GM23338 (cell line): Measurements from ENCODE around the gene CACNB4. TPM values are rescaled to one million over a fixed set of nuclear protein-coding genes. Genes with fewer than 3 reads are reported as not detected.

Experiments used
- ATAC-seq: fragments of 200-7000 bp; cut with Tn5 transposase; 3 replicates; pipeline ENCODE4 v1.9.1; 2020
- DNase-seq: peaks from one replicate; pipeline ENCODE4 v3.0.0-alpha.2; 2015; ENCODE audit warnings: low spot score
- H2AFZ ChIP-seq: fragments of 200-600 bp; sonication (generic); 2 replicates; pipeline ENCODE4 v1.8.0; 2016; ENCODE audit warnings: antibody characterized with exemption, mild to moderate bottlenecking, moderate library complexity
- H3F3A ChIP-seq: fragments of 200-600 bp; sonication (generic); replicated peaks from 2 replicates; pipeline ENCODE4 v1.8.0; 2017; ENCODE audit warnings: antibody characterized with exemption, mixed run types, low read depth
- H3K27ac ChIP-seq: fragments of 200-600 bp; sonication (generic); 2 replicates; pipeline ENCODE4 v1.6.1; 2016; ENCODE audit warnings: low read depth
- H3K27me3 ChIP-seq: fragments of 200-600 bp; sonication (generic); 2 replicates; pipeline ENCODE4 v1.8.0; 2016; ENCODE audit warnings: mild to moderate bottlenecking, mixed run types, moderate library complexity; ENCODE audit not compliant: insufficient read depth
- H3K36me3 ChIP-seq: fragments of 200-600 bp; sonication (generic); 2 replicates; pipeline ENCODE4 v1.8.0; 2016; ENCODE audit warnings: mild to moderate bottlenecking; ENCODE audit not compliant: insufficient read depth
- H3K4me1 ChIP-seq: fragments of 200-600 bp; sonication (generic); 2 replicates; pipeline ENCODE4 v1.8.0; 2016; ENCODE audit warnings: mild to moderate bottlenecking, moderate library complexity; ENCODE audit not compliant: insufficient read depth
- H3K4me2 ChIP-seq: fragments of 200-600 bp; sonication (generic); 2 replicates; pipeline ENCODE4 v1.7.1; 2017; ENCODE audit warnings: mixed run types
- H3K4me3 ChIP-seq: fragments of 200-600 bp; sonication (generic); 2 replicates; pipeline ENCODE4 v1.6.1; 2016; ENCODE audit warnings: mixed run types
- H3K79me2 ChIP-seq: fragments of 200-600 bp; sonication (generic); replicated peaks from 2 replicates; pipeline ENCODE4 v1.8.0; 2017; ENCODE audit warnings: mild to moderate bottlenecking; ENCODE audit not compliant: insufficient read depth
- H3K9me2 ChIP-seq: fragments of 200-600 bp; sonication (generic); 2 replicates; pipeline ENCODE4 v1.8.0; 2017; ENCODE audit not compliant: insufficient read depth
- H4K20me1 ChIP-seq: fragments of 200-600 bp; sonication (generic); replicated peaks from 2 replicates; pipeline ENCODE4 v1.8.0; 2017; ENCODE audit warnings: mild to moderate bottlenecking; ENCODE audit not compliant: insufficient read depth
- H3K27ac Mint-ChIP-seq: 2 replicates; pipeline ENCODE4 v1.8.0; 2020; ENCODE audit warnings: inconsistent platforms, mild to moderate bottlenecking, moderate library complexity, mixed read lengths
- H3K27me3 Mint-ChIP-seq: 3 replicates; pipeline ENCODE4 v1.8.0; 2022; ENCODE audit warnings: low read depth, mild to moderate bottlenecking, moderate library complexity, mixed read lengths, inconsistent platforms; ENCODE audit not compliant: insufficient read depth, poor library complexity
- H3K36me3 Mint-ChIP-seq: 3 replicates; pipeline ENCODE4 v1.8.0; 2021; ENCODE audit warnings: low read depth, mild to moderate bottlenecking, inconsistent platforms, moderate library complexity, mixed read lengths
- H3K4me1 Mint-ChIP-seq: 3 replicates; pipeline ENCODE4 v1.8.0; 2020; ENCODE audit warnings: mild to moderate bottlenecking, inconsistent platforms, mixed read lengths
- H3K4me3 Mint-ChIP-seq: 3 replicates; pipeline ENCODE4 v1.8.0; 2021; ENCODE audit warnings: moderate library complexity, mild to moderate bottlenecking, inconsistent platforms, mixed read lengths
- H3K9me3 Mint-ChIP-seq: 3 replicates; pipeline ENCODE4 v1.8.0; 2020; ENCODE audit warnings: moderate library complexity, mild to moderate bottlenecking, inconsistent platforms, mixed read lengths
- CREB1 ChIP-seq: fragments of 250-450 bp; sonication (Bioruptor Pico); IDR thresholded peaks from 2 replicates; pipeline ENCODE4 v1.5.0; 2020; ENCODE audit warnings: low read depth, mild to moderate bottlenecking, moderate library complexity
- EZH2phosphoT487 ChIP-seq: fragments of 200-600 bp; sonication (generic); IDR thresholded peaks from one replicate; pipeline ENCODE4 v1.8.1; 2018; ENCODE audit warnings: antibody characterized with exemption; ENCODE audit not compliant: unreplicated experiment
- JUNB ChIP-seq: IDR thresholded peaks from one replicate; pipeline ENCODE4 v1.6.1; 2016; ENCODE audit warnings: antibody characterized with exemption; ENCODE audit not compliant: unreplicated experiment
- NANOG ChIP-seq: IDR thresholded peaks from 2 replicates; pipeline ENCODE4 v1.6.1; 2016; ENCODE audit warnings: antibody characterized with exemption, borderline replicate concordance
- POLR2AphosphoS5 ChIP-seq: IDR thresholded peaks from 2 replicates; pipeline ENCODE4 v1.6.1; 2016; ENCODE audit warnings: antibody characterized with exemption, low read depth
- REST ChIP-seq: IDR thresholded peaks from one replicate; pipeline ENCODE4 v1.6.1; 2018; ENCODE audit warnings: antibody characterized with exemption; ENCODE audit not compliant: unreplicated experiment
- STAT1 ChIP-seq: IDR thresholded peaks from one replicate; pipeline ENCODE4 v1.6.1; 2016; ENCODE audit warnings: antibody characterized with exemption; ENCODE audit not compliant: unreplicated experiment
- ZNF331 ChIP-seq: fragments of 250-450 bp; sonication (Bioruptor Pico); IDR thresholded peaks from 2 replicates; pipeline ENCODE4 v1.5.0; 2020; ENCODE audit warnings: low read depth, mild to moderate bottlenecking, moderate library complexity
- ZNF462 ChIP-seq: fragments of 250-450 bp; sonication (Bioruptor Pico); IDR thresholded peaks from 2 replicates; pipeline ENCODE4 v1.5.0; 2020; ENCODE audit warnings: mild to moderate bottlenecking, moderate library complexity
- polyA plus RNA-seq: library from polyadenylated mRNA; unstranded; fragments of >200 nt; fragmentation: Nextera tagmentation; extraction: Ambion mirVana; gene quantifications from 2 replicates; pipeline ENCODE4 v1.2.1, GENCODE V29; 2016
- total RNA-seq: library from RNA; depleted of rRNA; stranded (reverse); fragments of >200 nt; shearing (Covaris generic); gene quantifications from 2 replicates; pipeline ENCODE4 v1.2.3, GENCODE V29; 2014
- TF ChIP-seq, protein P1 (sequence below): IDR thresholded peaks from 2 replicates; pipeline ENCODE4 v1.6.1; 2016; ENCODE audit warnings: antibody characterized with exemption
- TF ChIP-seq, protein P2 (sequence below), 2 experiments: fragments of 200-600 bp in 1 of 2; sonication (generic) in 1 of 2; conservative IDR thresholded peaks; 2 replicates each; pipeline versions ENCODE4 v1.5.1 to v1.6.1; 2016 to 2017; ENCODE audit warnings: antibody characterized with exemption in 2 of 2, low read depth in 2 of 2, mild to moderate bottlenecking in 2 of 2, moderate library complexity in 1 of 2

The CACNB4 gene
- total and polyA plus RNA-seq, 2 experiments from 2014 or later = 4.0 to 9.8 TPM

DNA sequence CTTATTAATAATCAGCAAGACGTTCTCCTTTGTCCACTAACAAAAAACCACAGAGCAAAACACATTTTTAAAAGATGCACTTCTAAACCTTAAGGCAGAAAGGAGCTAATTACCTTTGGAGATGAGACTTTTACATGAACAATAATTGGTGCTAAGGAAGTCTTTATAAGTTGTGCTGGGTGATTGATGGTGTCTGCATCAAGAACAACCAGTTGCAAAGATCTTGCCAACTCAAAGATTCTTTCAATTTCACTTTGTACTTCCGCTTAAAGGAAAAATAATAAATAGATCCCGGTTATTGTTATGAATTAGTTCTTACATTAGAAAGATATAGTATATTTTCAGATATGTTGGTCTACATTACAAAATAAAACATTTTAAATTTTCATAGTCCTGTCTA lies 243.7 kb downstream of the CACNB4 start:
- Histone ChIP-seq H3K4me3 (no peak overlapping the region), H3K27ac (no peak overlapping the region), H3K4me2 (no peak overlapping the region), H2AFZ (no peak overlapping the region), H3K79me2 (no peaks in the 10 kb centered on the region), H3K4me1 (no peaks in the 10 kb centered on the region), H3K36me3 (no peaks in the 10 kb centered on the region), H4K20me1 (no peaks in the 10 kb centered on the region), H3K27me3 (no peaks in the 10 kb centered on the region), H3F3A (no peaks in the 10 kb centered on the region), H3K9me2 (no peaks in the 10 kb centered on the region)
- H3K4me3 Mint-ChIP-seq = no peak overlapping the region
- TF ChIP-seq CREB1 = no peak
- TF ChIP-seq ZNF462 (CRISPR knock-in tag) = no peak
- no peak for TF ChIP-seq ZNF331 (CRISPR knock-in tag)
- TF ChIP-seq, protein P1, sequence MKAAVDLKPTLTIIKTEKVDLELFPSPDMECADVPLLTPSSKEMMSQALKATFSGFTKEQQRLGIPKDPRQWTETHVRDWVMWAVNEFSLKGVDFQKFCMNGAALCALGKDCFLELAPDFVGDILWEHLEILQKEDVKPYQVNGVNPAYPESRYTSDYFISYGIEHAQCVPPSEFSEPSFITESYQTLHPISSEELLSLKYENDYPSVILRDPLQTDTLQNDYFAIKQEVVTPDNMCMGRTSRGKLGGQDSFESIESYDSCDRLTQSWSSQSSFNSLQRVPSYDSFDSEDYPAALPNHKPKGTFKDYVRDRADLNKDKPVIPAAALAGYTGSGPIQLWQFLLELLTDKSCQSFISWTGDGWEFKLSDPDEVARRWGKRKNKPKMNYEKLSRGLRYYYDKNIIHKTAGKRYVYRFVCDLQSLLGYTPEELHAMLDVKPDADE = no peak
- TF ChIP-seq, protein P2, sequence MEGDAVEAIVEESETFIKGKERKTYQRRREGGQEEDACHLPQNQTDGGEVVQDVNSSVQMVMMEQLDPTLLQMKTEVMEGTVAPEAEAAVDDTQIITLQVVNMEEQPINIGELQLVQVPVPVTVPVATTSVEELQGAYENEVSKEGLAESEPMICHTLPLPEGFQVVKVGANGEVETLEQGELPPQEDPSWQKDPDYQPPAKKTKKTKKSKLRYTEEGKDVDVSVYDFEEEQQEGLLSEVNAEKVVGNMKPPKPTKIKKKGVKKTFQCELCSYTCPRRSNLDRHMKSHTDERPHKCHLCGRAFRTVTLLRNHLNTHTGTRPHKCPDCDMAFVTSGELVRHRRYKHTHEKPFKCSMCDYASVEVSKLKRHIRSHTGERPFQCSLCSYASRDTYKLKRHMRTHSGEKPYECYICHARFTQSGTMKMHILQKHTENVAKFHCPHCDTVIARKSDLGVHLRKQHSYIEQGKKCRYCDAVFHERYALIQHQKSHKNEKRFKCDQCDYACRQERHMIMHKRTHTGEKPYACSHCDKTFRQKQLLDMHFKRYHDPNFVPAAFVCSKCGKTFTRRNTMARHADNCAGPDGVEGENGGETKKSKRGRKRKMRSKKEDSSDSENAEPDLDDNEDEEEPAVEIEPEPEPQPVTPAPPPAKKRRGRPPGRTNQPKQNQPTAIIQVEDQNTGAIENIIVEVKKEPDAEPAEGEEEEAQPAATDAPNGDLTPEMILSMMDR (conservative IDR thresholded peaks at IDR 0.05; ENCODE audit: low read depth in 2 of 2) = no peak
- TF ChIP-seq NANOG = no peak
- TF ChIP-seq REST = no peak
- no peak for TF ChIP-seq EZH2phosphoT487
- no peak for TF ChIP-seq POLR2AphosphoS5
- TF ChIP-seq JUNB = no peak
- TF ChIP-seq STAT1 = no peak
- H3K27ac Mint-ChIP-seq = no peak overlapping the region
- DNase-seq (no peak), ATAC-seq (no peak)
- H3K9me3 Mint-ChIP-seq = no peaks in the 10 kb centered on the region
- no peaks in the 10 kb centered on the region for H3K4me1 Mint-ChIP-seq
- H3K27me3 Mint-ChIP-seq = no peaks in the 10 kb centered on the region
- no peaks in the 10 kb centered on the region for H3K36me3 Mint-ChIP-seq
